ENCODE data around the gene MPG.

Gene MPG

DNA sequence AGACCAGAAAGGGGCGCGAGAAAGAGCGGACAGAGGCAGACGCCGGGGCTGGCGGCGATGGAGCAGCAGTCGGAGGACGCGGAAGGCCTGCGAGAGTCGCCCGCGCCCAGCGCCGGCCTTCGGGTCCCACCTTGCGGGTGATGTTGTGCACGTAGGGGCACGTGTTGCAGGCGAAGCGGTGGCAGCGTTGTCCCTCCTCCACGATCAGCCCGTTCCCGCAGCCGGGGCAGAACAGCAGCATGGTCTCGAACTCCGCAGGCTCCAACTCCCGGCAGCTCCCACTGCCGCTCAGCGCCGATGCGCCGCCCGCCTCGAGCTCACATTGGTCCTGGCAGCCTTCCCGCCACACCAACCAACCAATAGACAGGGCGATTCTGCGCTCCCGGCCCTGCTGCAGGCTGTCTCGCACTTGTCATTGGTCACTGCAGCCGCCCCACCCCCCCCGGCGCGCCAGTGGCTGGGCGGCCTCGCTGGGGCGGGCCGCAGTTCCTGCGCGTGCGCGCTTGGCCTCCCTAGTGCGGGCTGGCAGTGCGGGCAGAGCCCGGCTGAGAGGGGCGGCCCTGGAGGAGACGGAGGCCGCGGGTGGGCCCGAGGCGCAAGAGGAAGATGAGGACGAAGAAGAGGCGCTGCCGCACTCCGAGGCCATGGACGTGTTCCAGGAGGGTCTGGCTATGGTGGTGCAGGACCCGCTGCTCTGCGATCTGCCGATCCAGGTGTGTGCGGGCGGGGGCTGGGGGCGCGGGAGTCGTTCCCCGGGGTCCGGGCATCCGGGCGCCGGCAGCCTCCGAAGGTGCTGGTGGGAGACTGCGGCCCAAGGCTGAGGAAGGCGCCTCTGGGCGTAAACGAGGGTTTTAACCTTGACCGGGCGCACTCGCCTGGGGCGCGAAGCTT lies 24.4 kb upstream of the MPG start, which contains the start of the genes POLR3K and SNRNP25:
POLR3K (minus strand) TSS at position 263 of the 891 bp plus-strand sequence; CDS start at position 241, 22 bp downstream.
SNRNP25 (plus strand) TSS at position 483 of the 891 bp plus-strand sequence; CDS start at position 672, 189 bp downstream.
- peak; percentile 97 to 98 for DNase-seq

DNA sequence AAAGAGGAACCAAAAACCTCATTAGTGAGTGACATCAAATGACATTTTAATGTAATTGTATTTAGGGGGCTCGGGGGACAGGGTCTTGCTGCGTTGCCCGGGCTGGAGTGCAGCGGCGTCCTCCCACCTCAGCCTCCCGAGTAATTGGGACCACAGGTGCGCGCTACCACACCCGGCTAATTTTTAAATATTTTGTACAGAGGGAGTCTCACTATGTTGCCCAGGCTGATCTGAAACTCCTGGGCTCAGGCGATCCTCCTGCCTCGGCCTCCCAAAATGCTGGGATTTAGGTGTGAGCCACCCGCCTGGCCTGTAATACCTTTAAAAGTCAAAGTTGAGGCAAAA lies 23.8 kb upstream of the MPG start:
- no peak for DNase-seq

DNA sequence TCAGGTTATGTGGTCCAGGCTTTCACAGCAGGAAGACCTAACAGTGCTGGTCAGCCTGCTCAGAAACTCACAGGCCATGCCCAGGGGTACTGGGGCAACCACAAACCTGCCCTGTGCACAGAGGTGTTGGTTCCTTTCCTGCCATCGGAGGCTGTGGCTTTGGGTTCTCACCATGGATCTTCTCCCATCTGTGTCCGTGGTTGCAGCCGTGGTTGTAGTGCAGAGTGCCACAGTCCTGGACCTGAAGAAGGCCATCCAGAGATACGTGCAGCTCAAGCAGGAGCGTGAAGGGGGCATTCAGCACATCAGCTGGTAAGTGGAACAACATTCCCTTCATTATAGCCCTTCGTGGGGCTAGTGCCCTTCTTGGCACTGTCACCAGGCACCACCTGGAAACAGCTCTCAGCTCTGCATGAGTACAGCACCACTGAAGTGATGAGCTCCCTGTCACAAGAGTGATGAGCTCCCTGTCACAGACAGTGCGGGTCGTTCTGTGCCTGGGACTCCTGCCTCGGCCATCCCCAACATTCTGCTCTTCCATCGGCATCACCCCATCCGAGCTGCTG lies 22.4 kb upstream of the MPG start:
- no peak for DNase-seq

DNA sequence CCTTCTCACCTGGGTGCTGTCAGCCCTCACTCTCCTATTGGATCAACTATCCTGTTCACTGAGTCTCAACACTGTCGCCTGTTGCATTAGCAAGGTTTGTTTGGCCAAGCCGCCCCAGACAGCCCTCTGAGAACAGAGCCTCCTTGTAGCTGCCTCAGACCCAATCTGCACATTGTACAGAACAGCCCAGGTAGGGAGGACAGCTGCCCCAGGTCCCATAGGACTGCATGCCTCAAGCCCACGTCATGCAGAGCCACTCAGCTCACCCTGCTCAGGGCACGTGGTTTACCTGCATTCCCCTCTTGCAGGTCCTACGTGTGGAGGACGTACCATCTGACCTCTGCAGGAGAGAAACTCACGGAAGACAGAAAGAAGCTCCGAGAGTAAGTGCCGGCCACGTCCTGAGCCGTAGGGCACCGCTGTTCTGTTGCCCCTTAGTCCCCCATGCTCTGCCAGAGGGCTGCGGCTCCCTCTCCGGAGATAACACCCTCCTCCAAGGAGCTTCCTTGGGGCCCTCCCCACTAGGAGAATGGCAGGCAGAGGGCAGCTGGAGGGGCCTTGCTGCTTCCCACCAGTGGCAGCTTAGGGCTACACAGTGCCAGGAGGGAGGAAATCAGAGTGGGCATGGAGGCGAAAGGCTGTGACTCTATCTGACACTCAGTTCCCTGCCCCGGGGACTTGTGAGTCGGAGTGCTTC lies 21.6 kb upstream of the MPG start:
- no peak for DNase-seq

DNA sequence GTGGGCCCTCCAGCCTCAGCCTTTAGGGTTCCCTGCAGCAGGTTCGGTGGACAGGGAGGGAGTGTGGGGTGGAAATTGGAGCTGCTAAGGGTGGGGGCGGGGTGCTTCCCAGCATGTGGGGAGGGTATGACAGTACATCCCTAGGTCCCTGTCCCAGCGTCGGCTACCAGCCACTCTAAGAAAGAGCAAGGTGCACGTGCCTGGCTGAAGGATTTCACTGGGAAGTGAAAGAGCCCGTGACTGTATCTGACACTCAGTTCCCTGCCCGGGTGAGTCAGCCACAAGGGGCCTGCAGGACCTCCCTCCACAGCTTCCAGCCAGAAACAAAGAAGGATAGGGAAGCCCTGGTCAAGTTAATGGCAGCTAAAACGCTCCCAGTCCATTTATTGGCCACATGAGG lies 20.3 kb upstream of the MPG start:
- DNase-seq: no peak

DNA sequence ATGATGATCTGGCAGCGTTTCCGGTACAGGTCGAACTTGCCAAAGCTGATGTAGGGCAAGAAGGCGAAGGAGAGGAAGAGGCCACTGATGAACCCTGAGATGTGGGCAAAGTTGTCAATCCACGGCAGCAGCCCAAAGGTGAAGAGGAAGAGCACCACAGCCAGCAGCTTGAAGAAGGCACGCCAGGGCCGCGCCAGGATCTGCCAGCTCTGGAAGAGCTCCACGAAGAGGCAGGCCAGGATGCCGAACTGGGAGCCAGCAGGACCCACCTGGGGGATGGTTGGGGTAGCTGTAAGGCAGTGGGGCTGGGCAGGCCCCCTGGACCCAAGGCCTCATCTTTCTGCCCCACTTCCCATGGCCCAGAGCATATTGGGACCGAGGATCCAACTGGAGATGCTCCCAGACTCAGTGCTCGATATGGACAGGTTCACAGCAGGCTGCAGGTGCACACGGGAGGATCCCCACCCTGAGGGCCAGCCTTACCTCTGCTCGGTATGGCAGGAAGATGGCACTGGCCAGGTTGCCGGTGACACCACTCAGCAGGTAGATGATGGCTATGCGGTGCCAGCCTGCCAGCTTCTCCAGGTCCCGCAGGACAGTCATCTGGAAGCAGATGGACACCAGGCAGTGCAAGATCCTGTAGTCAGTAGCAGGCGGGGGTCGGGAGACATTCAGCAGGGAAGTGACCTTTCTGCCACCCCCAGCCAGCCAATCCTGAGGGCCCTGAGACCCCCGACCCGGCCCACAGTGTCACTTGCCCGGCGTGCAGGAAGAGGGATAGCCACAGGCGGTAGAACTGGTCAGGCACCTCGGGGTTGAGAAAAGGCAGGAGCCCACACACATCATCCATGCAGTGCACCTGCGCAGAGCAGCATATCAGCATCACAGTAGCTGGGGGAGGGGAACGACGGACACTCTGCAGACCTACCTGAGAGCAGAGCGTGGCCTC lies 19.3 kb upstream of the MPG start:
- DNase-seq: no peak

DNA sequence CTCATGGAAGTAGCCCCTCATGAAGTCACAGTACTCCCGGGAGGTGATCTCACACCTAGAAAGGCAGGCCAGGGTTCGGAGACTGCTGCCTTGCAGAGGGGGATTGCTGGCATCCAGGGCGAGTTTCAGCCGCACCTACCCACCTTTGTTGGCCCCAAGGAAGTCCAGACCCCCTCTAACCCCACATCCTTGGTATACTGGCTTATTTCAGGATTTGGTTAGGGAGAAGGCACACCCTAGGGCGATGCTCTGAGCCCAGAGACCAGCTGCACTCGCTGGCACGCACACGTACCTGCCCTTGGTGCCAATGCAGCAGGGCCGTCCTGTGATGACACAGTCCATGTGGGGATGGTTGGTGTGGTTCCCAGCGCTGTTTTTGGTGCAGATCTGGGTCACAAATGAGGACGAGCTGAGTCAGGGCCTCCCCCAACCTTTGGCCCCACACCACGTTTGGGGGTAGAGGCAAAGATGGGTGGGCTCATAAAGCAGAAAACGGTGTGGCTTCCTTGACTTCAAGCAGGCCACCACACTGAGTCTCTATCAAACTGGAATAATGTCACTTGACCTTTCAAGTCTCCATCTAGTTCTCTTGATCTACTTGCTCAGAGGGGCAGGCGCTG lies 18.5 kb upstream of the MPG start:
- no peak for DNase-seq

DNA sequence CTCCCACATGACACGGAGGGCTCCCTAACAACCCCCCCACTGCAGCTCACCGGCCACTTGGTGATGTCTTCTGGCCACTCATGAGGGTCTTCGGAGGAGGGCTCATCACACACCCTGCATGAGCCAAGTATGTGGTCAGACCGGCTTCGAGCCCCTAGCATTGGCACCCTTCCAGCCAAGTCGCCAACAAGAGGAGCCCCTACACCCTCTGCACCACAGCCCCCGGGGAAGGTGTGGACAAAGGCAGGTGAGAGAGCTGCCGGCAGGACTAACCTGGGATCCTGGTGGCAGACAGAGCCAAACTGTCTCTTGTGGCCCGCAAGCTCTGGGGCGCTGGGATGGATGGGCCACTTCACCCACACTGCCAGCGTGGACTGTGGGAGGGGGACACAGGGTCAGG lies 17.9 kb upstream of the MPG start:
- no peak for DNase-seq

DNA sequence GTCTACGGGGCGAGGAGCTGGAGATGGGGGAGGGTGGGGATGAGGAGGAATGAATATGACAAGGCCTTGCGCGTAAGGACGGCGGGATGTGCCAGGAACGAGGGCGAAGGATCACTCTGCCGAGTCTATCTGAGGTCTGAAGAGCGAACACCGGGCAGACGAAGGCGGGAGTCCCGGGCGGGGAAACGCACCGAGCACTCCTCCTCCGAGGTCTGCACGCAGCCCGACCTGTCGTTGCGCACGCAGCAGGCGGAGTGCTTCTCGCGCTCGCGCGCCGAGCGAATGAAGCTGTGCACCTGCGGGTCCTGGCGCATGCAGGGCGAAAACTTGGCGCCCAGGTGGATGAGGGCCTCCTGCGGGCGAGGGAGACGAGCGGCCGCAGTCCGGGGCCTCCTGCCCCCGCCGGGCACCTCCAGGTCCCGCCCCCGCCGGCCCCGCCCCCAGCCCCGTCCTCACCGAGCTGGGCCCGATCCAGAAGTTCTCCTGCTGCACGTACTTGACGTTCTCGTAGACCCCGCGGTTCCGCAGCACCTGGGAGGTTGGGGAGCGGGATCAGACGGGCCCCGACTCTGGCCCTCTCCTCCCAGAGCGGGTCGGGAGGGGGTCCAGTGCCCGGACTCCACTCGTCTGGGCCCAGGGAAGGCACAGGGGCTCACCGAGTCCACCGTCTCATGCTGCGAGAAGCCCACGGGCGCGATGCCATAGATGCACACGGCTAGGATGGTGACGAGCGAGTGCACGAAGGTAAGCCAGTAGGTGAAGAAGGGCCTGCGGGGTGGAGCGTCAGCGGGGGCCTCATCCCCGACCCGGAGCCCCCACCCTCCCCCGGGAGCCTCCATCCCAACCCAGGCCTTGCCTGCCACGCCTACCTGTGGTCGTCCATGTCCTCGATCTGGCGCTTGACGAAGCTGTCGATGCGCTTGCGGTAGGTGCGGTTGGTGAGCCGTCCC lies 16.8 kb upstream of the MPG start:
- DNase-seq: no peak

DNA sequence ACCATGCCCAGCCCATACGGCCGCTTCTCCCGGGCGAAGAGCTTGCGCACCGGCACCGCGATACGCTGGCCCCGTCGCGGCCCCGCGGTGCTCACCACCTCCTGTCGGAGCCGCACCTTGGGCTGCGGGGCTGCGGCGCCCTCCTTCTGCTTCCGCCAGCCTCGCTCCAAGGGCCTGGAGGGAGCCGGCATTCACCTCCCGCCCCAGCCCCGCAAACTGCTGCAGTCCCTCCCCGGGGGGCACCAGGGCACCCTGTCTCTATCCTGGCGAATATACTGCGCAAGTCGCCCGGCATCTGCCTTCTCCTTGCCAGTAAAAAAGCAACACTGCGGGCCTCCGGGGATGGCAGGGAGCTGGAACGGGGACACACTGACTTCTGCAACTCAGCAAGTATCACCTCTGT lies 16.1 kb upstream of the MPG start:
- DNase-seq: no peak

DNA sequence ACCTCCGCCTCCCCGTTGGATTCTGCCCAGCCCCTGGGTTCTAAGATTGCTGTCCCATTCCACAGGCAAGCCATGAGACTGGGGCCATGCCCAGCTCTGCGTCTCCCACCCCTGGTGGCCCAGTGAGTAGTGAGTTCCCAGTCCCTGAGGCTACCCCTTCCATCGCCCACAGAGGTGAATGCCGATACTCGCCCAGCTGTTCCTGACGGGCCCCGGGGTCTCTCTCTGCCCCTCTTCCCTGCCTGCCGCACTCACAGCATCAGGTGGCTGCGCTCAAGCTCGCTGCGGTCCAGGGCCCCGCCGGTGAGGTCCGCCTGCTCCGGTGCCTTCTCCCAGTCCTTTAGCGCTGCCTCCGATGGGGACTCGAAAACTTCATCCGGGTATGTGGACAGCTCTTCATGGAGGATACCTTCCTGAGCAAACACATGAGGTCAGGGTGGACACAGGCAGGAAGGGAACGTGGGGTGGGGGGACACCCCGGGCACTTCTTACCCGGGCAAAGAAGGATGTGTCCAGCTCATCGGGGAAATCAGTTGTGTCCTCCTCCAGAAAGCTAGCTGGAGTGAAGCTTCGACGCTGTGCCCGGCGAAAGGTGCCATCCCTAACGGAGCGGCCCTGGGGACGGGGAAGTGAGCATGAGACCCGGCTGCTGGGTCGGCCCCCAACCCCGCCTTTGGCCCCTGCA lies 15.6 kb upstream of the MPG start:
- no peak for DNase-seq

DNA sequence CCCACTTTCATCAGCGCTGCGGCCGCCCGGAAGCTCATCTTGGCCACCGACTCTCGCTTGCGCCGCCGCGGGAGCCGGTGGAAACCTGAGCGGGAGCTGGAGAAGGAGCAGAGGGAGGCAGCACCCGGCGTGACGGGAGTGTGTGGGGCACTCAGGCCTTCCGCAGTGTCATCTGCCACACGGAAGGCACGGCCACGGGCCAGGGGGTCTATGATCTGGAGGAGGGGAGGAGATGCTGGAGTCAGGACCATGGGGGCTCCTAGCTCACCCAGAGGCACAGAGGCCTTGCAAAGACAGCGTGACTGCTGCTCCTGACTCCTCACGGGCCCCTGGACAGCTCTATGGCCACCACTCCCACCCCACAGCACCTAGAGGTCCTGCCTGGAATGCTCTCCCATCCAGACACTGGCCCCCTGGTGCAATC lies 15.0 kb upstream of the MPG start:
- no peak for DNase-seq

DNA sequence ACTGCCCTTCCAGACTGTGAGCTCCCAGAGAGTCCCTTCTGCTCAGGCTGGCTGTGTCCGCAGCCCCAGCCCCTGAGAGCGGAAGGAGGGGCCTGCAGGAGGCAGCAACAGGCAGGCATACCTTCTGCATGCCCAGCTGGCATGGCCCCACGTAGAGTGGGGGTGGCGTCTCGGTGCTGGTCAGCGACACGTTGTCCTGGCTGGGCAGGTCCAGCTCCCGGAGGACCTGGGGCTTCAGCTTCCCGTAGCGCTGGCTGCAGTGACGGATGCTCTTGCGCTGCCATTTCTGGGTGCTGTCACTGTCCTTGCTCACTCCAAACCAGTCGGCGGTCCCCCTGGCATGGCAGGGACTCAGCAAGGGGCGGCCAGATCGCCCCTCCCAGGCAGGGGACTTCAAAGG lies 14.6 kb upstream of the MPG start:
- no peak for DNase-seq

DNA sequence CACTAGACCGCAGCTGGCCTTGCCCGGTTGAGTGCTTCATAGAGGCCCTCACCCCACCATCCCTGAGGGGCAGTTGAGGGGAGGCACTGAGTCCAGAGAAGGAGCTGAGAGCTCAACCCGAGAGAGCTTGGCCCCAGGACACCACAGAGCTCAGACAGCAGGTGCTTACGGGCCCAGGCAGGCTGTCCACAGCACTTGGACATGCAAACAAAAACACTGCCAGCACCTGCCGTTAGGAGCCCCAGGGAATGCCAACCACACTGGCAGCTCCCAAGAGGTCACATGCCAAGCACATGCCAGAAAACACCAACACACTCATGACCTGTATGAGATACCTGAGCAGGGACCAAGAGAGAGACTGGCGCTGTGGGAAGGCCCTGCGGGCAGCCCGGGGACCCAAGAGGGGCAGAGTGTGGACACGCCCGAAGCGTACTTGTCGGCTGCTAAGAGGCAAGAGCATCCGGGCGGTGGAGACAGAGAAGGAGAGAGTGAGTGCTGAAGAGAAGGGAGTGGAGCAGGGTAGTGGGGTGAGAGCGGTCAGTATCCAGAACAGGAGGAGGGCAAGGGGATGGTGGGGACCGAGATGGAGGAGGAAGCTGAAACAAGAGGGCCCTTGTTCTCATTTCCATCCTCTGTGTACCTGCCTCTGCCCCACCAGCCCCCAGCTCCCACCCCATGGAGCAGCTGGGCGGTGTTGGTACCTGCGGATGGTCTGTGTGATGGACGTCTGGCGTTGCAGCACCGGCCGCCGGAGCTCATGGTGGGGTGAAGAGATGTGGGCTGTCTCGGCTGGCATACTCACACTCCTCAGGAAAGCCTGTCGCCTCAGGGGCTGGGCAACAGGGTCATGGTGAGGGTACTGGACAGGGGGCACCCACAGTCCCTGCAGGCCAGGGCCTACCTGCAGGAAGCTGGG lies 13.8 kb upstream of the MPG start:
- DNase-seq: no peak

DNA sequence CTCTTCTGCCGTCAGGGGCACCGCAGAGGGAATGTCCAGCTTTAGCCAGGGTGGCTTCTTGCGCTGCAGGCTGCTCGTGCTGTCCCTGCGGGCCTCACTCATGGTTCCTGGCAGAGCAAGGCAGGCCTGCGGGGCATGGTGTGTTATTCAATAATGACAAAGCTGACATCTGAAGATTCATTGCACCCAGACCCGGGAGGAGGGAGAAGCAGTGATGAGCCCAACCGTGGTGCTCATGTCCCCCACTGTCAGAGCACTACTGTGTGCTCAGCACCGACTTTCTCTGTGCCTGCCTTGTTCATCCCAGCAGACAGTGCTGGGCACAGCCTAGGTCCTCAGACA lies 13.1 kb upstream of the MPG start:
- no peak for DNase-seq

DNA sequence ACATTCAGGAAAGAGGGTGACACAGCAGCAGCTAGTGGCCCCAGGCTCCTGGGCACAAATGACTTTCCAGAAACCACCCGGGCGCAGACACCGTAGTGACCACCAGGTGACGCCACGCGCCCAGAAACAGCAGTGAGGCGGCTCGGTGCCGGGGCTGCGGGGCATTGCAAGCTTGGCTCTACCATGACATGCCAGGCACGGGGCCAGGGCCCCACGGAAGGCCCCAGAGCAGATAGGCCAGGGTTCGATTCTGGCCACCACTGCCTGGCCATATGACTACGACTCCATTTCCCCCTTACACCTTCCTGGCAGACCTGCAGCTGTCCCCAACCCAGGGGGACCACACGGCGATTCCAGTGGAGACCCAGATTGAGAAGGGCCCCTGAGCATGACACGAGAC lies 12.3 kb upstream of the MPG start:
- DNase-seq: peak; percentile 95 to 96

DNA sequence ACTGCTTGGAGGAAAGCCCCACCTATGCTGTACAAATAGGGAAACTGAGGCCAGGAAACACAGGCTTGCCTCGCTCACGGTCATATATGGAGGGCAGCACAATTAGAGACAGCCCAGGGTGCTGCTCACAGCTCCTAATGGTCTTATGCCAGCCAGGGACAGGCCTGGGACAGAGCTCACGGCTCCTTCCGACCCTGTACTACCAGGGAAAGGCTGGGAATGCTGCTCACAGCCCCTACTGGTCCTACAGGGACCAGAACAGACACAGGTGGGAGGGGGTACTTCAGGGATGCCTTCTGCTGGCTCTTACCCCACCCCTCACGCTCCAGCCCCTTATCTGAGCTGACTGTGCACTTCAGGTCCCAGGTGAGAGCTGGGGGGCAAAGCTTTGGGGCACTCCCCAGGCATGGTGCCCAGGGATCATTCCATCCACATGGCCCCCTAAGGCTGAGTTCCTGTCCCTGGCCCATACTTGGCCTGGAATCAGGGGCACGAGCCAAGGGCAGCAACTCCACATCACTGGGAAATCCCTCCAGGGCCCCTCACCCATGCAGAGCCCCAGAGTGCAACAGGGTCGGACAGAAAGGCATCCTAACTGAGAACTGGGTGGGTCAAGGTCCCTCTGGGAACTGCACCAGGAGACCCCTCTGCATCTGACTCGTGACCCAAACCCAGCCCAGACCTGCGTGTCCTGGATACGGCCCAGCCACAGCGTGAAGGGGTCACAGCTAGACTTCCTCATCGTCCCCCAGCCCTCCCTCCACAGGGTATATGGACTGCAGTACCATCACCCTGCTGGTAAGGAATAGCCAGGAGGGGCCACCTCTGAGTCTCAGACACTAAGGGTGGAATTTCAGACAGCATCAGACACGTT lies 11.5 kb upstream of the MPG start:
- DNase-seq: no peak

DNA sequence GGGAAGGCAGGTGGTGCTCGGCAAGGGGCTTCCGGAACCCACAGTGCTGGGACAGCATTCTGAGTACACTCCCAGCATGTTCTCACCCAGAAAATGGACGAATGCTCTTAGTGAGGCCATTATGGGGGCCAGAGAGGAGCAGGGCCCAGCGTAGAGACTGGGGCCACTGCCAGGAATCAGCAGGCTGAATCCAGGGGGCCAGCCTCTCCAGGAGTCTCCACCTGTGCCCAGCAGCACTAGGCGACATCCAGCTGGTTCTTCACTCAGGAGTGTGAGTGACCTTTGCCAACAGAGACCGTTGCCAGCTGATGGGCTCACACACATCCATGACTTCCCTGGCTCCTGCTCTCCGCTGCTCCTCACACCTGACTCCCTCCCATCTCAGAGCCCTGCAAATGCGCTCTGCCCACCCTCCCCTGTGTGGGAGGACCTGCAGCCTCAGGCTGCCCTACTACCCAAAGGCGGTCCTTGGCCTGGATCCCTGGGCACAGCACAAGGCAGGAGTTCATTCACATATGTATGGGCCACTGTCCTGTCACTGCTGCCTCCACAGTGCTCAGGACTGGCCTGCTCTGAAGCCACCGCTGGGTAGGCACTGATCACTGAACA lies 10.7 kb upstream of the MPG start:
- no peak for DNase-seq

Data from activated T-cell treated with anti-CD3 and anti-CD28 coated beads, Interleukin-2, amount 50 U/mL, for 48 hours (primary cell).